ENCODE results near the gene SCUBE2. TPM values are rescaled to one million over a fixed set of nuclear protein-coding genes. Genes with fewer than 3 reads are reported as not detected.
"Not testable (repeated sequence)": the region's sequence is repeated elsewhere in the genome, so short reads cannot be mapped to it uniquely, and the experiment has no call there.

The SCUBE2 gene
- polyA plus RNA-seq, 2 donors, result 0.84 to 4.6 TPM

- not testable (repeated sequence) for H3K9me3 ChIP-seq (ENCODE audit: control insufficient read depth in 2 of 2, insufficient read depth in 1 of 2, low read depth in 1 of 2, low read length in 1 of 2); H3K27me3 ChIP-seq (ENCODE audit: control insufficient read depth in 1 of 2, insufficient read depth in 2 of 2, low read length in 2 of 2); H3K4me3 ChIP-seq (ENCODE audit: low read depth in 1 of 2, low read length in 2 of 2); H3K36me3 ChIP-seq (ENCODE audit: control insufficient read depth in 2 of 2, insufficient read depth in 2 of 2, low read length in 1 of 2); H3K27ac ChIP-seq (ENCODE audit: low read depth in 2 of 2, low read length in 1 of 2); H3K4me1 ChIP-seq (ENCODE audit: control insufficient read depth in 2 of 2, insufficient read depth in 2 of 2, low read length in 1 of 2)
- WGBS, 2 donors, result 96 to 97% methylated on average over 6 of the region's 6 CpGs
Observed at GRCh38 chr11:8986772-8987171, 104.6 kb downstream of the SCUBE2 start.

DNA sequence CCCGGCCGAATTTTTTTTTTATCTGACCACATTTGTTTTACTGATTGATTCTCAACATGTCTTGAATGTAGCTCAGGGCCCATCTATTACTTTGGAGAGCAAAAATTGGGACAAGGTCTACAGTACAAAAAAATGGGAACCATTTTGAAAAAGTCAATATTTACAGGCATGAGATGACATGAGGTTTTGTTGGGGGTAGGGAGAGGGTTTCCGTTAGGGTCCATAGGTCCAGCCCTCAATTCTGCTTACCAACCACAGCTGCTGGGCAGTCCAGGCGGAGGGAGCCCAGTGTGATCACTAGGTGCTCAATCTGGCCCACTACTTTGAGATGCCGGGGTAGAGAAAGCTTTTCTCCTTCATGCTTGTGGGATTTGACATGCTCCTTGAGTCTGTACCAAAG is 105.9 kb downstream of the SCUBE2 start:
- no peak overlapping the region for H3K4me3 ChIP-seq (ENCODE audit: low read depth in 1 of 2, low read length in 2 of 2)
- no peaks in the 10 kb centered on the region for H3K4me1 ChIP-seq (ENCODE audit: control insufficient read depth in 2 of 2, insufficient read depth in 2 of 2, low read length in 1 of 2)
- no peaks in the 10 kb centered on the region for H3K27me3 ChIP-seq (ENCODE audit: control insufficient read depth in 1 of 2, insufficient read depth in 2 of 2, low read length in 2 of 2)
- H3K27ac ChIP-seq (ENCODE audit: low read depth in 2 of 2, low read length in 1 of 2), result no peak overlapping the region
- no peaks in the 10 kb centered on the region for H3K36me3 ChIP-seq (ENCODE audit: control insufficient read depth in 2 of 2, insufficient read depth in 2 of 2, low read length in 1 of 2)
- 92 to 94% methylated on average over 5 of the region's 5 CpGs for WGBS, 2 donors
- H3K9me3 ChIP-seq (ENCODE audit: control insufficient read depth in 2 of 2, insufficient read depth in 1 of 2, low read depth in 1 of 2, low read length in 1 of 2), result no peaks in the 10 kb centered on the region

GRCh38 chr11:8983552-8983951 is 107.8 kb downstream of the SCUBE2 start:
- Histone ChIP-seq H3K9me3 (ENCODE audit: control insufficient read depth in 2 of 2, insufficient read depth in 1 of 2, low read depth in 1 of 2, low read length in 1 of 2) (no peaks in the 10 kb centered on the region), H3K4me1 (ENCODE audit: control insufficient read depth in 2 of 2, insufficient read depth in 2 of 2, low read length in 1 of 2) (no peaks in the 10 kb centered on the region), H3K27ac (ENCODE audit: low read depth in 2 of 2, low read length in 1 of 2) (no peak overlapping the region), H3K36me3 (ENCODE audit: control insufficient read depth in 2 of 2, insufficient read depth in 2 of 2, low read length in 1 of 2) (no peaks in the 10 kb centered on the region), H3K4me3 (ENCODE audit: low read depth in 1 of 2, low read length in 2 of 2) (no peak overlapping the region), H3K27me3 (ENCODE audit: control insufficient read depth in 1 of 2, insufficient read depth in 2 of 2, low read length in 2 of 2) (no peaks in the 10 kb centered on the region)
- WGBS, 2 donors, result 67 to 86% methylated on average over 2 of the region's 2 CpGs

DNA sequence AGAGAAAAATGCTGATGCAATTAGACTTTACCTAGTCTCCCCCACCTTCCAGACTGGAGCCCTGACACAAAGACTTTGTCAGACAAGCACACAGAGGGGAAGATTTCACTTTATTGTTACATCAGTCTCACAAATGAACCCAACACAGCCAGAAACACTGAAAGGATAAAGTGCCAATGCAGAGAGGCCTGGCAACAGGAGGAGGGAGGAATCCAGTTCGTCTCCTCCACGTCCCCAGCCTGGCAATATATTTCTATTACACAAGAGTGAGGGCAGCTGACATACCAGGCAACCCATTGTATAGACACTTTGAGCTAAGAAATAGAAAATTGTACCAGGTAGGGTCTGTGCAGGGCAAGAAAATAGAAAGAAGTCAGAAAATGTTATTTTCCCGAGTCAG is 110.9 kb downstream of the SCUBE2 start:
- Histone ChIP-seq H3K27ac (ENCODE audit: low read depth in 2 of 2, low read length in 1 of 2) (no peak overlapping the region), H3K4me1 (ENCODE audit: control insufficient read depth in 2 of 2, insufficient read depth in 2 of 2, low read length in 1 of 2) (no peaks in the 10 kb centered on the region), H3K27me3 (ENCODE audit: control insufficient read depth in 1 of 2, insufficient read depth in 2 of 2, low read length in 2 of 2) (no peaks in the 10 kb centered on the region), H3K4me3 (ENCODE audit: low read depth in 1 of 2, low read length in 2 of 2) (no peak overlapping the region), H3K36me3 (ENCODE audit: control insufficient read depth in 2 of 2, insufficient read depth in 2 of 2, low read length in 1 of 2) (no peaks in the 10 kb centered on the region), H3K9me3 (ENCODE audit: control insufficient read depth in 2 of 2, insufficient read depth in 1 of 2, low read depth in 1 of 2, low read length in 1 of 2) (no peaks in the 10 kb centered on the region)
- WGBS, 2 donors, result 72 to 80% methylated on average over 3 of the region's 3 CpGs

GRCh38 chr11:8979365-8979764 is 112.0 kb downstream of the SCUBE2 start:
- H3K36me3 ChIP-seq (ENCODE audit: control insufficient read depth in 2 of 2, insufficient read depth in 2 of 2, low read length in 1 of 2); H3K4me3 ChIP-seq (ENCODE audit: low read depth in 1 of 2, low read length in 2 of 2); H3K4me1 ChIP-seq (ENCODE audit: control insufficient read depth in 2 of 2, insufficient read depth in 2 of 2, low read length in 1 of 2); H3K27me3 ChIP-seq (ENCODE audit: control insufficient read depth in 1 of 2, insufficient read depth in 2 of 2, low read length in 2 of 2); H3K9me3 ChIP-seq (ENCODE audit: control insufficient read depth in 2 of 2, insufficient read depth in 1 of 2, low read depth in 1 of 2, low read length in 1 of 2); H3K27ac ChIP-seq (ENCODE audit: low read depth in 2 of 2, low read length in 1 of 2): not testable (repeated sequence)
- WGBS, 2 donors, result 98% methylated on average over 4 to 5 of the region's 7 CpGs

DNA sequence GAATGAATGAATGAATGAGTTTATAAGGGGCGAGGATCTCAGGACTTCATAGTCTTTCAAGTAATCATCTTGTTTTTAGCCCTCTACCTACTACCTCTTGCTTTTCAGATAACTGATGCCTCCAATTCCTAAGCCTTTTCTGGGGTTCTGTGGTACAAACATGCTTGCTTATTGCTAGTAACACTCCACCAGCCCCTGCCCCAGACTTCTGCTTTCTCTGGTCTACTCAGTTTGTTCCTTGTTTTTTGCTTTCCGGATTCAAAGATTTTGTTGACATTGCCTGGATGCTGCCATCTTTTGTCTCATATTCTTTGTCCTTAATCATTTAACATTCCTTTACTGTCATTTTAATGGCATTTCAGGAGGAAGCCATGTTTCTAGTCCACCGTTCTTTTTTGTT is 118.3 kb downstream of the SCUBE2 start:
- H3K4me1 ChIP-seq (ENCODE audit: control insufficient read depth in 2 of 2, insufficient read depth in 2 of 2, low read length in 1 of 2), result no peaks in the 10 kb centered on the region

DNA sequence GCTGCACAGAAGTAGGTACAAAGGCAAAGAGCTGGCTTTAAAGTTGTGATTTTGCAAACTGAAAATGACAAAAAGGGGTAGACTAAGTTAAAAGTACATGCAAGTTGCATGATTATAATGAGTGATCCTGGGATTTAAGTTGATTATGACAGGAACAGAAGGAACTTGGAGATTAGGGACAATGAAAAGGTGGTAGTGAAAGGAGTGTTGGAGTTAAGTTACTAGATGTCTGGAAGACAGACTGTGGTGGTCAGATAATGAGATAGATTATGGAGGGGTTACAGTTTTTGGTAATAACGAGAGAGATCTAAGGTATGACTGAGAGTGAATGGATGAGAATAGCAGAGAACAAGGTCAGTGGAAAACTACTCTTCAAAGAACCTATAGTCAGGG is 119.5 kb downstream of the SCUBE2 start:
- Histone ChIP-seq H3K27me3 (ENCODE audit: control insufficient read depth in 1 of 2, insufficient read depth in 2 of 2, low read length in 2 of 2) (no peaks in the 10 kb centered on the region), H3K4me1 (ENCODE audit: control insufficient read depth in 2 of 2, insufficient read depth in 2 of 2, low read length in 1 of 2) (no peaks in the 10 kb centered on the region), H3K27ac (ENCODE audit: low read depth in 2 of 2, low read length in 1 of 2) (no peak overlapping the region), H3K36me3 (ENCODE audit: control insufficient read depth in 2 of 2, insufficient read depth in 2 of 2, low read length in 1 of 2) (no peaks in the 10 kb centered on the region), H3K4me3 (ENCODE audit: low read depth in 1 of 2, low read length in 2 of 2) (no peak overlapping the region), H3K9me3 (ENCODE audit: control insufficient read depth in 2 of 2, insufficient read depth in 1 of 2, low read depth in 1 of 2, low read length in 1 of 2) (no peaks in the 10 kb centered on the region)
- whole genome bisulfite sequencing, 2 donors, result 68 to 70% methylated on average over 1 of the region's 1 CpG

More for the DNA sequence above, 118.3 kb downstream of the SCUBE2 start:
- WGBS, 2 donors, result 73 to 80% methylated on average over 3 of the region's 3 CpGs
- Histone ChIP-seq H3K9me3 (ENCODE audit: control insufficient read depth in 2 of 2, insufficient read depth in 1 of 2, low read depth in 1 of 2, low read length in 1 of 2) (no peaks in the 10 kb centered on the region), H3K36me3 (ENCODE audit: control insufficient read depth in 2 of 2, insufficient read depth in 2 of 2, low read length in 1 of 2) (no peaks in the 10 kb centered on the region), H3K27ac (ENCODE audit: low read depth in 2 of 2, low read length in 1 of 2) (no peak overlapping the region), H3K27me3 (ENCODE audit: control insufficient read depth in 1 of 2, insufficient read depth in 2 of 2, low read length in 2 of 2) (no peaks in the 10 kb centered on the region), H3K4me3 (ENCODE audit: low read depth in 1 of 2, low read length in 2 of 2) (no peak overlapping the region)

DNA sequence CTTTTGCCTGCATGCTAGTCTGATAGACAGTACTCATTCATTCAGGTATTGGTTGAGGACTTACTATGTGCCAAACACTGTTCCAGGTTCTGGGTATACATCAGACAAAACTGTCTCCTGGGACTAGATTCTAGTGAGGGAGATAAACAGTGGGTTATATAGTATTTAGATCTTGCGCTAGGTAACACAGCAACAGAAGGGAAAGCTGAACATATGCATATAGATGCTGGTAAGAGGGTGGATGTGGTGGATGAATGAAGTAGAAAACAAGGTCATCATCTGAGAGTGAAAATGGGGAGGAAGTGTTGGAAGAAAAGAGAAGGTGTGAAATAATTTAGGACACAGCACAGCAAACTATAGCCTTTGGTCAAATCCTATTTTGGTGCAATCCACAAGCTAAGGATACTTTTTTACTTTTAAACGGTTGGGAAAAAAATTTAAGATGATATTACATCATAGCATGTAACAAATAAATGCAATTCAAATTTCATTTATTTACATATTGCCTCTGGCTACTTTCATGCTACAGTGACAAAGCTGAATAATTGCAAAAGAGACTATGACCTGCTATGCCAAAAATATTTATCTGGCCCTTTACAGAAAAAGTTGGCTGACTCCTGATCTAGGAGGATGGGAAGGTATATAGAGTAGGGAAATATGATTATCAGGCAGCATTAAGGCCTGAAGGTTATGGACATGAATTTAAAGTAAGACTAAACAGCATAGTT is 120.0 kb downstream of the SCUBE2 start:
- Histone ChIP-seq H3K36me3 (ENCODE audit: control insufficient read depth in 2 of 2, insufficient read depth in 2 of 2, low read length in 1 of 2) (no peaks in the 10 kb centered on the region), H3K4me3 (ENCODE audit: low read depth in 1 of 2, low read length in 2 of 2) (no peak overlapping the region), H3K4me1 (ENCODE audit: control insufficient read depth in 2 of 2, insufficient read depth in 2 of 2, low read length in 1 of 2) (no peaks in the 10 kb centered on the region), H3K27ac (ENCODE audit: low read depth in 2 of 2, low read length in 1 of 2) (no peak overlapping the region), H3K9me3 (ENCODE audit: control insufficient read depth in 2 of 2, insufficient read depth in 1 of 2, low read depth in 1 of 2, low read length in 1 of 2) (no peaks in the 10 kb centered on the region), H3K27me3 (ENCODE audit: control insufficient read depth in 1 of 2, insufficient read depth in 2 of 2, low read length in 2 of 2) (no peaks in the 10 kb centered on the region)
- whole genome bisulfite sequencing, 2 donors, result 74 to 78% methylated on average over 2 of the region's 2 CpGs

Other genes starting within 250 kb of the SCUBE2 start
- 10 to 100 TPM; 10.6 to 17.8 TPM for gene AKIP1, start 180.4 kb downstream of the SCUBE2 start, polyA plus RNA-seq
- not detected for gene C11orf16, start 158.7 kb downstream of the SCUBE2 start, polyA plus RNA-seq
- gene ASCL3, start 148.6 kb downstream of the SCUBE2 start, polyA plus RNA-seq, result not detected
- 10 to 100 TPM; 29.6 to 52.1 TPM for gene TMEM9B, start 127.2 kb downstream of the SCUBE2 start, polyA plus RNA-seq
- under 1 TPM; 0.08 to 0.22 TPM for gene NRIP3, start 87.6 kb downstream of the SCUBE2 start, polyA plus RNA-seq
- gene DENND5A, start 173.8 kb upstream of the SCUBE2 start, polyA plus RNA-seq, result 10 to 100 TPM in 1 of 2 donors, 1 to 10 TPM in 1; 6.9 to 15.4 TPM
- gene TMEM41B, start 223.0 kb upstream of the SCUBE2 start, polyA plus RNA-seq, result 10 to 100 TPM; 12.2 to 19.4 TPM